Neural progenitor cell (in vitro differentiated cells): ENCODE results near the gene CREBBP. TPM values are rescaled to one million over a fixed set of nuclear protein-coding genes. Genes with fewer than 3 reads are reported as not detected.

Experiments
- DNase-seq: peaks from one replicate; pipeline ENCODE4 v3.0.0-alpha.2; 2016; ENCODE audit warnings: low spot score
- H2AFZ ChIP-seq: fragments of 200-600 bp; sonication (generic); replicated peaks from 2 replicates; pipeline ENCODE4 v1.6.1; 2016; ENCODE audit warnings: antibody characterized with exemption
- H3F3A ChIP-seq: fragments of 200-600 bp; sonication (generic); 2 replicates; pipeline ENCODE4 v1.6.1; 2016; ENCODE audit warnings: antibody characterized with exemption, low read depth
- H3K27ac ChIP-seq: fragments of 200-600 bp; sonication (generic); 2 replicates; pipeline ENCODE4 v1.5.1; 2016; ENCODE audit warnings: mild to moderate bottlenecking
- H3K27me3 ChIP-seq: fragments of 200-600 bp; sonication (generic); 2 replicates; pipeline ENCODE4 v1.6.1; 2016; ENCODE audit warnings: mild to moderate bottlenecking, moderate library complexity
- H3K36me3 ChIP-seq: fragments of 200-600 bp; sonication (generic); 2 replicates; pipeline ENCODE4 v1.5.1; 2016
- H3K4me1 ChIP-seq: fragments of 200-600 bp; sonication (generic); 2 replicates; pipeline ENCODE4 v1.6.1; 2016; ENCODE audit warnings: mixed run types
- H3K4me2 ChIP-seq: fragments of 200-600 bp; sonication (generic); 2 replicates; pipeline ENCODE4 v1.6.1; 2016
- H3K4me3 ChIP-seq: fragments of 200-600 bp; sonication (generic); 2 replicates; pipeline ENCODE4 v1.5.1; 2016
- H3K79me2 ChIP-seq: fragments of 200-600 bp; sonication (generic); 2 replicates; pipeline ENCODE4 v1.6.1; 2016; ENCODE audit warnings: low read depth
- H3K9ac ChIP-seq: fragments of 200-600 bp; sonication (generic); 2 replicates; pipeline ENCODE4 v1.6.1; 2016
- H3K9me3 ChIP-seq: fragments of 200-600 bp; sonication (generic); 2 replicates; pipeline ENCODE4 v1.5.1; 2016; ENCODE audit warnings: low read depth
- H4K20me1 ChIP-seq: fragments of 200-600 bp; sonication (generic); 2 replicates; pipeline ENCODE4 v1.6.1; 2016; ENCODE audit warnings: low read depth
- H3K27ac Mint-ChIP-seq: 3 replicates; pipeline ENCODE4 v1.8.0; 2021; ENCODE audit warnings: mixed read lengths
- H3K27me3 Mint-ChIP-seq: 2 replicates; pipeline ENCODE4 v1.8.0; 2022; ENCODE audit warnings: low read depth, mild to moderate bottlenecking, inconsistent platforms, moderate library complexity, mixed read lengths; ENCODE audit not compliant: insufficient read depth
- H3K36me3 Mint-ChIP-seq: 3 replicates; pipeline ENCODE4 v1.8.0; 2021; ENCODE audit warnings: mixed read lengths
- H3K4me1 Mint-ChIP-seq: 3 replicates; pipeline ENCODE4 v1.8.0; 2021; ENCODE audit warnings: mixed read lengths
- H3K4me3 Mint-ChIP-seq: 3 replicates; pipeline ENCODE4 v1.8.0; 2021; ENCODE audit warnings: mild to moderate bottlenecking, moderate library complexity, mixed read lengths
- H3K9me3 Mint-ChIP-seq: 3 replicates; pipeline ENCODE4 v1.8.0; 2020; ENCODE audit warnings: mixed read lengths
- CTCF ChIP-seq: fragments of 200-600 bp; sonication (generic); IDR thresholded peaks from 2 replicates; pipeline ENCODE4 v1.5.1; 2017; ENCODE audit warnings: antibody characterized with exemption, mild to moderate bottlenecking
- EZH2 ChIP-seq: fragments of 200-600 bp; sonication (generic); IDR thresholded peaks from 2 replicates; pipeline ENCODE4 v1.6.1; 2017; ENCODE audit warnings: antibody characterized with exemption, mild to moderate bottlenecking, moderate library complexity
- EZH2phosphoT487 ChIP-seq: fragments of 200-600 bp; sonication (generic); IDR thresholded peaks from 2 replicates; pipeline ENCODE4 v1.6.1; 2017; ENCODE audit warnings: antibody characterized with exemption
- total RNA-seq: library from RNA; depleted of rRNA; stranded (reverse); fragments of >200 nt; gene quantifications from 2 replicates; pipeline ENCODE4 v1.2.3, GENCODE V29; 2015; ENCODE audit warnings: low replicate concordance

CREBBP gene
- total RNA-seq, 1 donor from 2014 or later: 60.6 TPM

GRCh38 chr16:3864562-3864961 lies 16.0 kb downstream of the CREBBP start:
- peaks cover 100% of the 10 kb centered on the region for H4K20me1 ChIP-seq
- Mint-ChIP-seq H3K27ac (no peak overlapping the region), H3K4me3 (no peak overlapping the region), H3K36me3 (peaks cover 5% of the 10 kb centered on the region), H3K4me1 (peaks cover 29% of the 10 kb centered on the region), H3K9me3 (no peaks in the 10 kb centered on the region), H3K27me3 (no peaks in the 10 kb centered on the region)
- no peaks in the 10 kb centered on the region for H3K36me3 ChIP-seq
- H3K79me2 ChIP-seq: peaks cover 100% of the 10 kb centered on the region
- peaks cover 34% of the 10 kb centered on the region for H3K4me1 ChIP-seq
- H3K9ac ChIP-seq: no peak overlapping the region
- DNase-seq: no peak
- no peak overlapping the region for H3K27ac ChIP-seq
- no peak overlapping the region for H3K4me3 ChIP-seq
- no peaks in the 10 kb centered on the region for H3K9me3 ChIP-seq
- H3K27me3 ChIP-seq: no peaks in the 10 kb centered on the region
- TF ChIP-seq EZH2phosphoT487 (no peak), EZH2 (no peak), CTCF (no peak)
- no peak overlapping the region for H3K4me2 ChIP-seq
- H3F3A ChIP-seq: peaks cover 11% of the 10 kb centered on the region
- H2AFZ ChIP-seq: no peak overlapping the region

- Histone ChIP-seq H3K9ac (no peak overlapping the region), H3K9me3 (no peaks in the 10 kb centered on the region), H3K79me2 (peaks cover 100% of the 10 kb centered on the region), H3K27me3 (no peaks in the 10 kb centered on the region), H2AFZ (no peak overlapping the region), H3F3A (peaks cover 19% of the 10 kb centered on the region), H3K36me3 (no peaks in the 10 kb centered on the region), H3K4me2 (no peak overlapping the region), H3K4me1 (peaks cover 35% of the 10 kb centered on the region), H3K4me3 (no peak overlapping the region), H3K27ac (no peak overlapping the region), H4K20me1 (peaks cover 100% of the 10 kb centered on the region)
- H3K9me3 Mint-ChIP-seq: no peaks in the 10 kb centered on the region
- no peaks in the 10 kb centered on the region for H3K27me3 Mint-ChIP-seq
- peak overlapping the region; percentile 32 for H3K27ac Mint-ChIP-seq
- TF ChIP-seq EZH2phosphoT487 (no peak), CTCF (no peak), EZH2 (no peak)
- DNase-seq: no peak
- peaks cover 33% of the 10 kb centered on the region for H3K4me1 Mint-ChIP-seq
- H3K36me3 Mint-ChIP-seq: peaks cover 8% of the 10 kb centered on the region
- no peak overlapping the region for H3K4me3 Mint-ChIP-seq
Observed at GRCh38 chr16:3863587-3863986, 16.9 kb downstream of the CREBBP start.

GRCh38 chr16:3861808-3862451 lies 18.6 kb downstream of the CREBBP start:
- Histone ChIP-seq H3K27me3 (no peaks in the 10 kb centered on the region), H3K36me3 (no peaks in the 10 kb centered on the region), H3K27ac (peak overlapping the region; percentile 53), H3K9ac (no peak overlapping the region), H3K9me3 (no peaks in the 10 kb centered on the region), H3K4me1 (peaks cover 52% of the 10 kb centered on the region), H3K4me2 (peak overlapping the region; percentile 56), H2AFZ (no peak overlapping the region), H3K79me2 (peaks cover 100% of the 10 kb centered on the region), H3K4me3 (peak overlapping the region; percentile 3), H4K20me1 (peaks cover 100% of the 10 kb centered on the region), H3F3A (peaks cover 33% of the 10 kb centered on the region)
- Mint-ChIP-seq H3K9me3 (no peaks in the 10 kb centered on the region), H3K4me1 (peaks cover 45% of the 10 kb centered on the region), H3K27me3 (no peaks in the 10 kb centered on the region), H3K4me3 (peak overlapping the region; percentile 24), H3K27ac (peak overlapping the region; percentile 39), H3K36me3 (peaks cover 7% of the 10 kb centered on the region)
- DNase-seq: peak; percentile 51
- TF ChIP-seq CTCF (no peak), EZH2 (no peak), EZH2phosphoT487 (no peak)
